Activated effector memory CD4-positive, alpha-beta T cell treated with anti-CD3 and anti-CD28 coated beads, Interleukin-2, amount 50 U/mL, for 16 hours (primary cell): ENCODE data around the gene ERF.

Experiments
- DNase-seq: peaks from one replicate; pipeline ENCODE4 v3.0.0-alpha.2; 2020

ERF gene

GRCh38 chr19:42254850-42255765 lies at the start of gene ERF:
TSS of gene ERF (minus strand) at chr19:42255128. CDS start at chr19:42254999, 129 bp downstream.
- peak; percentile 98 for DNase-seq

- no peak for DNase-seq
These were observed 48.9 kb upstream of the ERF start for GRCh38 chr19:42303876-42304275.

GRCh38 chr19:42303101-42303464 lies 48.2 kb upstream of the ERF start:
- DNase-seq: no peak

- no peak for DNase-seq
These were observed 46.8 kb upstream of the ERF start, which contains the start of gene PRR19 for GRCh38 chr19:42301646-42302203. TSS of gene PRR19 (plus strand) at chr19:42302132. CDS start at chr19:42309585, 7,453 bp downstream.

- DNase-seq: no peak
These were observed 42.1 kb upstream of the ERF start for GRCh38 chr19:42297039-42297438.

- DNase-seq: peak; percentile 96
These were observed 41.0 kb upstream of the ERF start for GRCh38 chr19:42295831-42296525.

- DNase-seq: no peak
These were observed 40.4 kb upstream of the ERF start for GRCh38 chr19:42295342-42295741.

- no peak for DNase-seq
These were observed 39.7 kb upstream of the ERF start for GRCh38 chr19:42294471-42295137.

- DNase-seq: no peak
These were observed 39.0 kb upstream of the ERF start for GRCh38 chr19:42293948-42294347.

GRCh38 chr19:42293540-42293939 lies 38.6 kb upstream of the ERF start:
- no peak for DNase-seq

- DNase-seq: no peak
These were observed 38.0 kb upstream of the ERF start for GRCh38 chr19:42292963-42293362.

GRCh38 chr19:42292042-42292960 lies 37.4 kb upstream of the ERF start:
- no peak for DNase-seq

GRCh38 chr19:42291435-42291810 lies 36.5 kb upstream of the ERF start:
- DNase-seq: no peak

GRCh38 chr19:42290523-42291434 lies 35.9 kb upstream of the ERF start:
- DNase-seq: peak; percentile 84

GRCh38 chr19:42290136-42290522 lies 35.2 kb upstream of the ERF start:
- no peak for DNase-seq

GRCh38 chr19:42289556-42290041 lies 34.7 kb upstream of the ERF start:
- DNase-seq: peak; percentile 54

- DNase-seq: peak; percentile 62
These were observed 34.1 kb upstream of the ERF start for GRCh38 chr19:42288881-42289555.

GRCh38 chr19:42288387-42288786 lies 33.5 kb upstream of the ERF start:
- peak; percentile 60 for DNase-seq

- peak; percentile 61 for DNase-seq
These were observed 32.8 kb upstream of the ERF start for GRCh38 chr19:42287827-42288107.
